ENCODE measurements around the gene PLPP1.

DNA sequence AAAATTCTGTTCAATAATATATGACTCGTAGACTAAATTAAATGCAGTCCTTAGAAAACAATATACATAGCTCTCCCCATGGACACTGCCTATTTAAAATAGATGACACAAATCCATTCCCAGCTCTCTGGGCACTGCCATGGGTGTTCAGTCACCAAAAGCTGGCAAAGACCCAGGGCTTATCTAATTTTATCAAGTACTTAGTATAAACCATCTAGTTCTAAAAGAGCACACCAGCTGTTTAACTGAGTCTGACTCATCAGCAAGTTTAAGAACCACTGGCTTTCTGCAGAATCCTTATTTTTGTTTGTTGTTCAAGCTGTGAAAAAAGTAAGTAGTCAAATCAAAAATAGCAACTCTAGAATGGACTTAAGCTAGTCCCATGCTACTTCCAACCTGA, 107.6 kb downstream of the PLPP1 start:
- no peak for TF ChIP-seq CTCF (IDR thresholded peaks at IDR 0.05)
- TF ChIP-seq EZH2 (IDR thresholded peaks at IDR 0.05), result no peak
